ENCODE measurements around the gene RERE.

DNA sequence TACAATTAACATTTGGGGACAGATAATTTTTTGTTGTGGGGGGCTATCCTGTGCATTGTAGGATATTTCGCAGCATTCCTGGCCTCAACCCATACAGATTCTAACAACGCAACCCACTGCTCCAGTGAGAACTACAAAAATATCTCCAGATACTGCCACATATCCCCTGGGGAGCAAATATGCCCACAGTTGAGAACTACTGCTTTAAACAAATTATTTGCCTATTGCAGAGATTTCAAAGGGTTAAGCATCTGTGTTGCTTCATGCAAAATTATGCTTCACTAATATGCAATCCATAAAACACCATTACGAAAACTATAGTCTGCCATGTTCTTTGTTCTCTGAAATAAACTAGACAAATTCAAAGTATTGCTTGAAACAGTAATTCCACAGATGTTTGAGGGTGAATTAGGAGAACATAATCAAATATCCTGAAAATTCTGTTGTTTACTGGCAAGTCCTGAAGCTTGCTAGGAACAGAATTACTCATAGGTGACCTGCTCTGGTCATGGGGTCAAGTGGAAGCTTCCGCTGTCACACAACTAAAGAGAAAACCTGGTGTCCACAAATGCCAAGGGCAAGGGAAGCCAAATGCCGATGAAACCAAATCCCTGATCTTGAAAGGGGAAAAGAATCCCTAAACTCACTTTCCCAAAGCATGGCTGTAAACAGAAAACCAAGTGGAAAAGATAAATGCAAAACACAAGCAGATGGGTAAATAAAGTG is 149.4 kb downstream of the RERE start:
- TF ChIP-seq, protein P1, sequence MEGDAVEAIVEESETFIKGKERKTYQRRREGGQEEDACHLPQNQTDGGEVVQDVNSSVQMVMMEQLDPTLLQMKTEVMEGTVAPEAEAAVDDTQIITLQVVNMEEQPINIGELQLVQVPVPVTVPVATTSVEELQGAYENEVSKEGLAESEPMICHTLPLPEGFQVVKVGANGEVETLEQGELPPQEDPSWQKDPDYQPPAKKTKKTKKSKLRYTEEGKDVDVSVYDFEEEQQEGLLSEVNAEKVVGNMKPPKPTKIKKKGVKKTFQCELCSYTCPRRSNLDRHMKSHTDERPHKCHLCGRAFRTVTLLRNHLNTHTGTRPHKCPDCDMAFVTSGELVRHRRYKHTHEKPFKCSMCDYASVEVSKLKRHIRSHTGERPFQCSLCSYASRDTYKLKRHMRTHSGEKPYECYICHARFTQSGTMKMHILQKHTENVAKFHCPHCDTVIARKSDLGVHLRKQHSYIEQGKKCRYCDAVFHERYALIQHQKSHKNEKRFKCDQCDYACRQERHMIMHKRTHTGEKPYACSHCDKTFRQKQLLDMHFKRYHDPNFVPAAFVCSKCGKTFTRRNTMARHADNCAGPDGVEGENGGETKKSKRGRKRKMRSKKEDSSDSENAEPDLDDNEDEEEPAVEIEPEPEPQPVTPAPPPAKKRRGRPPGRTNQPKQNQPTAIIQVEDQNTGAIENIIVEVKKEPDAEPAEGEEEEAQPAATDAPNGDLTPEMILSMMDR (conservative IDR thresholded peaks at IDR 0.05) = no peak
- TF ChIP-seq ZFX (IDR thresholded peaks at IDR 0.05) = no peak

All from C4-2B (cell line).